Panc1 (cell line): ENCODE results near the gene MDGA2. TPM values are rescaled to one million over a fixed set of nuclear protein-coding genes. Genes with fewer than 3 reads are reported as not detected.

Source experiments
- ATAC-seq: fragments of 200-7000 bp; cut with Tn5 transposase; 2 replicates; pipeline ENCODE4 v1.9.1; 2020; ENCODE audit warnings: mild to moderate bottlenecking, moderate library complexity
- BruUV-seq: library from RNA; stranded (reverse); fragments of 400-500 nt; replicated peaks from 2 replicates; lab custom pipeline; 2021; lab: Mats Ljungman, UMichigan
- CTCF ChIA-PET: fragments of 300-600 bp; sonication (Branson Sonifier 250); formaldehyde crosslinking; loops from one replicate; lab custom pipeline; 2022; ENCODE audit warnings: antibody characterized with exemption; lab: Charles Lee
- POLR2A ChIA-PET: fragments of 300-600 bp; sonication (Branson Sonifier 250); formaldehyde crosslinking; loops from one replicate; lab custom pipeline; 2022; ENCODE audit warnings: antibody characterized with exemption; lab: Charles Lee
- DNase-seq: peaks from one replicate; pipeline ENCODE4 v3.0.0-alpha.2; 2010; ENCODE audit warnings: low read depth, low spot score
- H3K27ac ChIP-seq: 2 replicates; pipeline ENCODE4 v1.5.1; 2011; ENCODE audit warnings: mild to moderate bottlenecking, low read length, inconsistent platforms
- H3K27me3 ChIP-seq: fragments of 200-500 bp; sonication (Bioruptor generic); 2 replicates; pipeline ENCODE4 v1.6.0; 2014; ENCODE audit warnings: low read length, inconsistent platforms; ENCODE audit not compliant: control insufficient read depth, insufficient read depth
- H3K36me3 ChIP-seq: fragments of 200-500 bp; sonication (Bioruptor generic); 2 replicates; pipeline ENCODE4 v1.5.1; 2014; ENCODE audit warnings: inconsistent platforms, mild to moderate bottlenecking, low read length, moderate library complexity; ENCODE audit not compliant: control insufficient read depth, insufficient read depth
- H3K4me1 ChIP-seq: 2 replicates; pipeline ENCODE4 v1.5.1; 2011; ENCODE audit warnings: inconsistent platforms, mild to moderate bottlenecking, low read length, moderate library complexity; ENCODE audit not compliant: control insufficient read depth, insufficient read depth
- H3K4me3 ChIP-seq, 2 experiments: 2 replicates each; pipeline ENCODE4 v1.5.1; 2011 to 2012; ENCODE audit warnings: low read depth in 2 of 2, low read length in 2 of 2, mild to moderate bottlenecking in 2 of 2, inconsistent platforms in 1 of 2, moderate library complexity in 1 of 2
- H3K9me3 ChIP-seq: fragments of 200-500 bp; sonication (Bioruptor generic); 2 replicates; pipeline ENCODE4 v1.5.1; 2014; ENCODE audit warnings: low read depth, mild to moderate bottlenecking, inconsistent platforms, low read length, moderate library complexity; ENCODE audit not compliant: control insufficient read depth, insufficient read depth
- CTCF ChIP-seq: fragments of 450-650 bp; IDR thresholded peaks from 2 replicates; pipeline ENCODE4 v1.5.1; 2017; ENCODE audit warnings: mild to moderate bottlenecking
- POLR2AphosphoS5 ChIP-seq: IDR thresholded peaks from 2 replicates; pipeline ENCODE4 v1.6.1; 2012; ENCODE audit warnings: mild to moderate bottlenecking, low read depth, low read length, moderate library complexity
- REST ChIP-seq, 2 experiments: IDR thresholded peaks; 2 replicates each; pipeline ENCODE4 v1.6.1; 2011 to 2012; ENCODE audit warnings: low read depth in 2 of 2, control low read depth in 1 of 2, low read length in 1 of 2, mild to moderate bottlenecking in 1 of 2, moderate library complexity in 1 of 2; ENCODE audit not compliant: insufficient read depth in 1 of 2
- SIN3A ChIP-seq: IDR thresholded peaks from 2 replicates; pipeline ENCODE4 v1.6.1; 2012; ENCODE audit warnings: low read depth, mild to moderate bottlenecking, low read length, moderate library complexity, borderline replicate concordance; ENCODE audit not compliant: insufficient read depth
- TCF7L2 ChIP-seq: IDR thresholded peaks from 2 replicates; pipeline ENCODE4 v1.6.1; 2011; ENCODE audit warnings: mild to moderate bottlenecking, low read depth, low read length, inconsistent platforms
- in situ Hi-C: cut with HindIII; loops from 2 replicates; pipeline ENCODE4 v1.10.0; 2016; ENCODE audit warnings: low sequenced_read_pairs, low pct_unique_long_range_greater_than_20kb
- intact Hi-C: fragments of 100-400 bp; cut with micrococcal nuclease; formaldehyde crosslinking; loops from one replicate; pipeline ENCODE4 v1.10.0; 2022; ENCODE audit not compliant: unreplicated experiment
- total RNA-seq: library from RNA; stranded (reverse); gene quantifications from one replicate; pipeline ENCODE4 v1.2.1, GENCODE V29; 2021; ENCODE audit not compliant: unreplicated experiment

The MDGA2 gene
- total RNA-seq, 1 experiment from 2014 or later: not detected

GRCh38 chr14:47200740-47201139 lies 474.7 kb downstream of the MDGA2 start:
- Histone ChIP-seq H3K4me3 (no peak overlapping the region), H3K36me3 (no peaks in the 10 kb centered on the region), H3K4me1 (no peaks in the 10 kb centered on the region), H3K27me3 (no peaks in the 10 kb centered on the region), H3K27ac (no peak overlapping the region), H3K9me3 (no peaks in the 10 kb centered on the region)
- POLR2A ChIA-PET: no interaction called here
- DNase-seq (no peak), ATAC-seq (no peak)
- in situ Hi-C loops: no loop called here
- intact Hi-C loops: no loop called here
- no TSS peak for BruUV-seq
- TF ChIP-seq REST (IDR thresholded peaks at IDR 0.05; ENCODE audit: insufficient read depth in 1 of 2, low read depth in 2 of 2, low read length in 1 of 2): no peak
- TF ChIP-seq TCF7L2: no peak
- no peak for TF ChIP-seq CTCF
- no peak for TF ChIP-seq POLR2AphosphoS5
- TF ChIP-seq SIN3A: no peak
- CTCF ChIA-PET: no interaction called here

- in situ Hi-C loops (no loop called here), intact Hi-C loops (no loop called here)
- ChIA-PET CTCF (no interaction called here), POLR2A (no interaction called here)
- BruUV-seq: no TSS peak
- ATAC-seq (no peak), DNase-seq (no peak)
- no peak overlapping the region for H3K27ac ChIP-seq
- no peaks in the 10 kb centered on the region for H3K36me3 ChIP-seq
- H3K4me1 ChIP-seq: no peaks in the 10 kb centered on the region
- H3K9me3 ChIP-seq: no peaks in the 10 kb centered on the region
- H3K4me3 ChIP-seq: no peak overlapping the region
- no peak for TF ChIP-seq POLR2AphosphoS5
- H3K27me3 ChIP-seq: no peaks in the 10 kb centered on the region
These were observed 479.8 kb downstream of the MDGA2 start for GRCh38 chr14:47195582-47195981.

GRCh38 chr14:47194055-47194454 lies 481.4 kb downstream of the MDGA2 start:
- DNase-seq: no peak
- no TSS peak for BruUV-seq
- in situ Hi-C loops: no loop called here

More at GRCh38 chr14:47194055-47194454, 481.4 kb downstream of the MDGA2 start:
- Histone ChIP-seq H3K27ac (no peak overlapping the region), H3K4me3 (no peak overlapping the region), H3K27me3 (no peaks in the 10 kb centered on the region), H3K4me1 (no peaks in the 10 kb centered on the region), H3K36me3 (no peaks in the 10 kb centered on the region), H3K9me3 (no peaks in the 10 kb centered on the region)
- intact Hi-C loops: no loop called here
- POLR2A ChIA-PET: no interaction called here
- no peak for ATAC-seq
- CTCF ChIA-PET: no interaction called here
- no peak for TF ChIP-seq CTCF
- TF ChIP-seq POLR2AphosphoS5: no peak
- TF ChIP-seq REST (IDR thresholded peaks at IDR 0.05; ENCODE audit: insufficient read depth in 1 of 2, low read depth in 2 of 2, low read length in 1 of 2): no peak
- TF ChIP-seq SIN3A: no peak
